DND-41 (cell line): ENCODE data around the gene PRR19.

Experiments used
- EZH2 ChIP-seq: IDR thresholded peaks from 3 replicates; pipeline ENCODE4 v1.6.1; 2012; ENCODE audit warnings: borderline replicate concordance, low read depth, mild to moderate bottlenecking, moderate library complexity, low read length, inconsistent platforms; ENCODE audit not compliant: severe bottlenecking
- TF ChIP-seq, protein P1 (sequence below): IDR thresholded peaks from 2 replicates; pipeline ENCODE4 v1.5.1; 2012; ENCODE audit warnings: borderline replicate concordance, low read length, moderate library complexity, mild to moderate bottlenecking; ENCODE audit not compliant: poor library complexity, severe bottlenecking; ENCODE audit errors: extremely low read depth

- TF ChIP-seq, protein P1, sequence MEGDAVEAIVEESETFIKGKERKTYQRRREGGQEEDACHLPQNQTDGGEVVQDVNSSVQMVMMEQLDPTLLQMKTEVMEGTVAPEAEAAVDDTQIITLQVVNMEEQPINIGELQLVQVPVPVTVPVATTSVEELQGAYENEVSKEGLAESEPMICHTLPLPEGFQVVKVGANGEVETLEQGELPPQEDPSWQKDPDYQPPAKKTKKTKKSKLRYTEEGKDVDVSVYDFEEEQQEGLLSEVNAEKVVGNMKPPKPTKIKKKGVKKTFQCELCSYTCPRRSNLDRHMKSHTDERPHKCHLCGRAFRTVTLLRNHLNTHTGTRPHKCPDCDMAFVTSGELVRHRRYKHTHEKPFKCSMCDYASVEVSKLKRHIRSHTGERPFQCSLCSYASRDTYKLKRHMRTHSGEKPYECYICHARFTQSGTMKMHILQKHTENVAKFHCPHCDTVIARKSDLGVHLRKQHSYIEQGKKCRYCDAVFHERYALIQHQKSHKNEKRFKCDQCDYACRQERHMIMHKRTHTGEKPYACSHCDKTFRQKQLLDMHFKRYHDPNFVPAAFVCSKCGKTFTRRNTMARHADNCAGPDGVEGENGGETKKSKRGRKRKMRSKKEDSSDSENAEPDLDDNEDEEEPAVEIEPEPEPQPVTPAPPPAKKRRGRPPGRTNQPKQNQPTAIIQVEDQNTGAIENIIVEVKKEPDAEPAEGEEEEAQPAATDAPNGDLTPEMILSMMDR, result no peak
- no peak for TF ChIP-seq EZH2
Measured at GRCh38 chr19:42275103-42275502, 26.8 kb upstream of the PRR19 start.
